ENCODE measurements around the gene MASP2.
"Not testable (repeated sequence)": the region's sequence is repeated elsewhere in the genome, so short reads cannot be mapped to it uniquely, and the experiment has no call there.

Gene MASP2

DNA sequence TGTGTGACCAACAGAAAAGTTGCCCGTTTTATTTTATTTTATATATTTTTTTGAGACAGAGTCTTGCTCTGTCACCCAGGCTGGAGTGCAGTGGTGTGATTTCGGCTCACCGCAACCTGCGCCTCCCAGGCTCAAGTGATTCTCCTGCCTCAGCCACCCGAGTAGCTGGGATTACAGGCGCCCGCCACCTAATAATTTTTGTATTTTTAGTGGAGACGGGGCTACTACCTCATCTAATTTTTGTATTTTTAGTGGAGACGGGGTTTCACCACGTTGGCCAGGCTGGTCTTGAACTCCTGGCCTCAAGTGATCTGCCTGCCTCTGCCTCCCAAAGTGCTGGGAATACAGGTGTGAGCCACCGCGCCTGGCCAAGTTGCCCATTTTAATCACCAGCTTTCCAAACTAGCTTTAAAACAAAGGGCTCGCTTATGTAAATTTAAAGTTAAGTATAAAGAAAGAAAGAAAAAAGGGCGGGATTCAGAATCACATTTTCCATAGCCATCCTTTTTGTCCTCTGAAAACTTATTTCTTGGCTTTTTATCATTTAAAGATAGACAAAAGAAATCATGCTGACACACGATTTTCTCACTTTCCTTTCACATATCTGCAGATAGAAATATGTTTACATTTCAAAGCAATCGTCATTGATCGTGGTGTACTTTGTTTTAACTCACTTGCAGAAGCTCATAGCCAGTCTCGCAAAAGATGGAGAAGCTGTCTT is 9.9 kb downstream of the MASP2 start:
- DNase-seq: not testable (repeated sequence)

DNA sequence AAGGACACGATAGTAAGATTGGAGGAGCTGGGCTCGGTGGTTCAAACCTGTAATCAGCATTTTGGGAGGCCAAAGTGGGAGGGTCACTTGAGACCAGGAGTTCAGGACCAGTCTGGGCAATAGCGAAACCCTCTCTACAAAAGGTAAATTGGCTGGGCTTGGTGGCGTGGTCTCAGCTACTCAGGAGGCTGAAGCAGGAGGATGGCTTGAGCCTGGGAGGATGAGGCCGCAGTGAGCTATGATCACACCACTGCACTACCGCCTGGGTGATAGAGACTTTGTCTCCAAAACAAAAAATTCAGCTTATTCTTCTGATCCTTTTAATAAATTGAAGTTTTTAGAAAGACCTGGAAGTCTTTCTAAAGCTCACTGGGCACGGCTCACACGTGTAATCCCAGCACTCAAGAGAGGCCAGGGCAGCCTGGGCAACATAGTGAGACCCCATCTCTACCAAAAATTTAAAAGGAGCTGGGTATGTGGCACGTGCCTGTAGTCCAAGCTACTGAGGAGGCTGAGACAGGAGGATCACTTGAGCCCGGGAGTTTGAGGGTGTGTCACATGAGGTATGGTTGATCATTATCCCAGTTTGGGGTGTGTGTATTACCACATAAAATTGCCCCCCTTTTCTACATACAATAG is 15.3 kb downstream of the MASP2 start:
- DNase-seq: no peak

DNA sequence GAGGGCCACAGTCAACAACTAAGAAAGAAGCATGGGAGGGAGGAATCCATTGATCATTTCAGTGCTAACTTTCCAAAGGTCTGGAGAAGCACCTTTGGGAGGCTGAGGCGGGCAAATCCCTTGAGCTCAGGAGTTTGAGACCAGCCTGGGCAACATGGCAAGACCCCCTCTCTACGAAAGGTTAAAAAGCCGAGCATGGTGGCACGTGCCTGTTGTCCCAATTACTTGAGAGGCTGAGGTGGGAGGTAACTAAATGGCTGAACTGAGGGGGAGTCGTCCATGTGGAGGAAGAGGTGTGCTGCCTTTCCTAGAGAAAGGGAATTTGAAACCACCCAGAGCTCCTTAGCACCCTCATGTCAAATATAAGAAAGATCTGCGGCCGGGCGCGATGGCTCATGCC is 16.2 kb downstream of the MASP2 start:
- no peak for DNase-seq

DNA sequence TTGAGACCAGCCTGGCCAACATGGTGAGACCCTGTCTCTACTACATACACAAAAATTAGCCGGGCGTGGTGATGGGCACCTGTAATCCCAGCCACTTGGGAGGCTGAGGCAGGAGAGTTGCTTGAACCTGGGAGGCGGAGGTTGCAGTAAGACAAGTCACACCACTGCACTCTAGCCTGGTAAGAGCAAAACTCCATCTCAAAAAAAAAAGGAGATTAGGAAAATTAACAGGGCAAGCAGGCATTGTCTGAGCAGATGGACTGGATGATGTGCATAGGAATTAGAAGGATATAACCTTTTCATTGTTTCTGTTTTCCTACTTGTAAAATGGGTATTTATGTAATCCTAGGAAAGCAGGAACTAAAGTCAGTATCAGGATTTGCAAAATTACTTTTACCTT is 19.0 kb downstream of the MASP2 start:
- DNase-seq: no peak

DNA sequence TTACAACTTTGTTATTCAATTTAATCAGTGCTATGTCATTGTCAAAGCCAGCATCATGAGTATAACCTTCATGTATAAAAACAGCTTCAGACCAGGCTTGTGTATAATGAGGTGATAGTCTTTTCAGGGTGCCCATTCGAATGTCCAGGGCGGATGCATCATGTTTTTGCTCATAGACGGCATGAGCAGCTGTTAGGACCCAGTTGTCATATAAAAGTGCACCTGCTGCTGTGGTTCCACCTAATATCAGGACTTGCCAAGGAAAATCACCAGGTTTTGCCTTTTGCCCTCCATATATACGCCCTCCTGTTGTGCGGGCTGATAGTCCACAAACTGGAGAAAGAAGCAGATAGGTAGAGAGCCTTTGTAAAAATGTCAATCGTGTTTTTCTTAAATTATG is 19.7 kb downstream of the MASP2 start:
- DNase-seq: no peak

DNA sequence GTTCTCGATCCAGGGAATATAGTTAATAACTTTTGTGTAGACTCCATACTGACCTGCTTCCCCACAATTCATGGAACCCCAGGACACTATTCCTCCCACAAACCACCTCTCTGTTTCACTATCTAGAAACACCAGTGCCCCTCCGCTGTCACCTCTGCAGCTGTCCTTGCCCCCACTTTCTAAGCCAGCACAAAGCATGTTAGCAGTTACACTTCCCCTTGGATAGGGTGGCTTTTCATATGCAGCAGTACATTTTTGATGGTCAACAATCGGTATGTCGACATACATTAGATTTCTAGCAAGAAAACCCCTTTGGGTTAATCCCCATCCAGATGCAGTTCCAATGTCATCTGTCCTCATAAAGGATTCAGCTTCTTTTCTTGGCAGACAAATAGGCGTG is 20.1 kb downstream of the MASP2 start:
- DNase-seq: no peak

DNA sequence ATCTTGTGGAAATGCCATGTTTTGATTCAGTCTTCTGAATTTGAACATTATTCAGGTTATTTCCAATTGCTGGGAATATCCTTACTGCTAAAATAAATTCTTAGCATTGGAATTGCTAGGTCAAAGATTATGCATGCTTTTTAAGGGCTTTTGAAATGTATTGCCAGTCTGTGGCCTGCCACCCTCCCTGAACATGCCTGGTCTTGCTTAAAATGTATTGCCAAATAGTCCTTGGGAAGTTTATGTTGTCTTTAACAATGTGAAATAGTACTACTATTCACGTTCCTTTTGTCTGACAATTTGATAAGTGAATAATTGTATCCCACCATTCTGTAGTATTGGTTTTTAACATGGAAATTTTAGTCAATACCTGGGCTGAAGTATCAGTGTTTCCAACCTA is 21.0 kb downstream of the MASP2 start:
- DNase-seq: no peak

DNA sequence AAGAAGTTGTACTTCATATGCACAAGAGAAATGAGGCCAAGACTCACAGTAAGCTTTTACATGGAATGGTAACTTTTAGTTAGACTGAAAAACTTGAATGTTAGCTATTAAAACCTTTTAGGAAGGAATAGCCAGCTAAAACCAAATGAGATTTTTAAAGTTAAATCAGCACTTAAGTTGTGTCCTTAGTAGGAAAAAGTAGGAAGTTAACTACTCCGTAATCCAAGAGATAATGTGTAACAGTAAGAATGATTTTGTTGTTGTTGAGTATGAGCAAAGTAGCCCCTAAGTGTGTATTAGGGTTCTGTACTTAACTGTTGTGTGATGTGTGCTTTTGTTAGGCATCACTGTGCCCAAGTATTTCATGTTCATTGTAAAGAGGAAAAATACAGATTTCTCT is 21.4 kb downstream of the MASP2 start:
- no peak for DNase-seq

DNA sequence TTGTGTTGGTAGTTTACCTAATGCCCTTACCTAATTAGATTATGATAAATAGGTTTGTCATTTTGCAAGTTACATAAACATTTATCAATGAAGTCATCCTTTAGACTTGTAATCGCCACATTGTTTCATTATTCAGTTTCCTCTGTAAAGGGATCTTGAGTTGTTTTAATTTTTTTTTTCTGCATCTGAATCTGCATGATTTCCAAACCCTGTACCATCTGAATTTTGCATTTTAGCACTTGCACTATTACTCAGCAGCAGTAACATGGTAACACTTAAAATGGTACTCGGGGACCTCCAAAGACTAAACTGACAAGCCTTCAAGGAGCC is 22.2 kb downstream of the MASP2 start:
- no peak for DNase-seq

DNA sequence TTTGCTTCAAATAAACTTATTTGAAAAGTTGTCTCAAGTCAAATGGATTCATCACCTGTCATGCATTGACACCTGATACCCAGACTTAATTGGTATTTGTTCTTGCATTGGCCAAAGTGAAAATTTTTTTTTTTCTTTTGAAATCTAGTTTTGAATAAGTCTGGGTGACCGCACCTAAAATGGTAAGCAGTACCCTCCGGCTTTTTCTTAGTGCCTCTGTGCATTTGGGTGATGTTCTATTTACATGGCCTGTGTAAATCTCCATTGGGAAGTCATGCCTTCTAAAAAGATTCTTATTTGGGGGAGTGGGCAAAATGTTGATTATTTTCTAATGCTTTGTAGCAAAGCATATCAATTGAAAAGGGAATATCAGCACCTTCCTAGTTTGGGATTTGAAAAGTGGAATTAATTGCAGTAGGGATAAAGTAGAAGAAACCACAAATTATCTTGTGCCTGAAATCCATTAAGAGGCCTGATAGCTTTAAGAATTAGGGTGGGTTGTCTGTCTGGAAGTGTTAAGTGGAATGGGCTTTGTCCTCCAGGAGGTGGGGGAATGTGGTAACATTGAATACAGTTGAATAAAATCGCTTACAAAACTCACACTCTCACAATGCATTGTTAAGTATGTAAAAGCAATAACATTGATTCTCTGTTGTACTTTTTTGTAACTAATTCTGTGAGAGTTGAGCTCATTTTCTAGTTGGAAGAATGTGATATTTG is 22.7 kb downstream of the MASP2 start:
- DNase-seq: no peak

DNA sequence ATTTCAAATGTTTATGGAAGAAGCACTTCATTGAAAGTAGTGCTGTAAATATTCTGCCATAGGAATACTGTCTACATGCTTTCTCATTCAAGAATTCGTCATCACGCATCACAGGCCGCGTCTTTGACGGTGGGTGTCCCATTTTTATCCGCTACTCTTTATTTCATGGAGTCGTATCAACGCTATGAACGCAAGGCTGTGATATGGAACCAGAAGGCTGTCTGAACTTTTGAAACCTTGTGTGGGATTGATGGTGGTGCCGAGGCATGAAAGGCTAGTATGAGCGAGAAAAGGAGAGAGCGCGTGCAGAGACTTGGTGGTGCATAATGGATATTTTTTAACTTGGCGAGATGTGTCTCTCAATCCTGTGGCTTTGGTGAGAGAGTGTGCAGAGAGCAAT is 23.8 kb downstream of the MASP2 start:
- no peak for DNase-seq

DNA sequence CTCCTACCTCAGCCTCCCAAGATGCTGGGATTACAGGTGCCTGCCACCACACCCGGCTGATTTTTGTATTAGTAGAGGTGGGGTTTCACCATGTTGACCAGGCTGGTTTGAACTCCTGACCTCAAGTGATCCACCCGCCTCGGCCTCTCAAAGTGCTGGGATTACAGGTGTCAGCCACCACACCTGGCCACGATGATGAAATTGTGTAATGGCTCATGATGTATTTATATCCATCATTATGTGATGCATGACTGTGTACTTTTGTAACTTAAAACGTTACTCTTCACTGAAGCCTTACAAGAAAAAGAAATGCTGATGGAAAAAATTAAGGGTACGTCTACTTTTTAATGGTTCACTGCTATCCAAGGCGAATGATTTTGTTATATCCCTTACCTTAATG is 27.1 kb downstream of the MASP2 start:
- DNase-seq: no peak

DNA sequence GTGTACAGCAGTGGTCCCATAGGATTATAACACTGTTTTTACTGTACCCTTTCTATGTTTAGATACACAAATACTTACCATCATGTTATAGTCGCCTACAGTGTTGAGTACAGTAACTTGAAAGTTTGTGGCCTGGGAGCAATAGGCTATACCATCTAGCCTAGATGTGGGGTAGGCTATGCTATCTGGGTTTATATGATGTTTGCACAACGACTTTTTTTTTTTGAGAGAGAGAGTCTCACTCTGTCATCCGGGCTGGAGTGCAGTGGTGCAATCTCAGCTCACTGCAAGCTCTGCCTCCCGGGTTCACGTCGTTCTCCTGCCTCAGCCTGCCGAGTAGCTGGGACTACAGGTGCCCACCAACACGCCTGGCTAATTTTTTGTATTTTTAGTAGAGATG is 27.7 kb downstream of the MASP2 start:
- not testable (repeated sequence) for DNase-seq

DNA sequence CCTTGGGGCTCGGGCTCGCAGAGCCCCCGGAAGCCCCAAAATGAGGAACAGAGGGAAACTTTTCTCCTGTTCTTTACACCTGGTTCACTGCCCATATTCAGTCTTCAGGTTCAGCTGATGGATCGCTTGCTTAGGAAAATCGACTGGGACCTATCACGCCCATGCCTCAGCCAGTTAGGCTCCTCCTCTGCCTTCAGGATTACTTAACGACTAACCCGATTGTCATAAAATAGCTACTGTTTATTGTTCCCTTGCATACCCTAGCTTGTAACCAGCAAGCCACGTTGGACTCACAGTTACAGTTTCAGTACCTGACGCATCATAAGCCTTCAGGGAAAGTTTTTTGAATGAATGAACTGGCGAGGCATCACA is 33.9 kb downstream of the MASP2 start:
- no peak for DNase-seq

DNA sequence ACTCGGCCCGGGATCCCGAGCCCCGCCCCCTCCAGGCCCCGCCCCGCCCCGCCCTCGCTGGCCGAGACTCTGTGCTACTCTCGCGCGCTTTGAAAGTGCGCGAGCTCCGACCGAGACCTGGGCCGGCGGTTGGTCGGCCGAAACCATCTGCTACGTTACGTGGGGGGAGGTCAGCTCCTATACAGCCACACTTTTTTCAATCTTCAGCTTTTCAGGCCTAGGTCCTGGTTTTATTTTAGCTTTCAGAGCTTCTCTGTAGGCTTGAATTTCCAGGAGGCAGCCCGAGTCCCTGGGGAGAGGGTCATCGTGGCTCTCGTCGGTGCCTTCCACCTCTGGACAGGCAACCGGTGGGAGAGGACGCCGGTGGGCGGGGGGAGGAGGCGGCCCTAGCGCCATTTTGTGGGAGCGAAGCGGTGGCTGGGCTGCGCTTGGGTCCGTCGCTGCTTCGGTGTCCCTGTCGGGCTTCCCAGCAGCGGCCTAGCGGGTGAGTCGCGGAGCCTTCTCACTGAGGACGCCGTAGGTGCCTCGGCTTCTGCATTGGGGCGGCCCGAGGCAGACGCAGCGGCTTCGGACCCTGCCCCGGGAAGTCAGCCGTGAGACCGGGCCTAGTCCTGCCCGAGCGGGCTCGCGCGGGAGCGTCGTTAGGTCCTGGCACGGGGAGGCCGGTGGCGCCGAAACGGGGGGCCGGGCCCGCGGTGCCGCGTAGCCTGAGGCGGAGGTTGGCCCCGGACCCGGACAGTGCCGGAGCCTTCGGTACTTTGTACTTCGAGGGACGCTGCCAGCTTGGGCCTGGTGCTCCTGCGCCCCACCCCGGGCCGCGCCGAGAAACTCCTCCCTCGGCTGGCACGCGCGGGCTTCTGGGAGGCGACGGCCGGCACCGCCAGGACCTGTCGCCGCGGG is 34.5 kb downstream of the MASP2 start, which contains the start of gene TARDBP:
Gene TARDBP (plus strand): TSS at position 395 of the 900 bp plus-strand sequence. CDS start 1,074 bp downstream, outside the sequence.
- DNase-seq: peak; percentile 93

DNA sequence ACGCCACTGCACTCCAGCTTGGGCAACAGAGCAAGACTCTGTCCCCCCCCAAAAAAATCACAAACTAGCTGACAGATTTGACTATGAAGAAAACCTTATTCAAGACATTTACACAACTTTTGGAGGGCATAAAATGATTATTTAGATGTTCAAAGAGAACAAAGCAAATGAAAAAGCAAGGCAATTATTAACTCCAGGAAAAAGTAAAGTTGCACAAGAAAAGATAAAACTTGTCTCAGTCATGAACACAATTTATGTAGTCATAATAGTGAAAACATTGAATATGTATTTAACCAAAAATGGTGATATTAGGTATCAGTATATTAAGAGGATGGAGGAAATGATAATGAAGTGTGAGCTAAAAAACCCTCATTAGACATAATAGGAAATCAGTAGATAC is 46.5 kb downstream of the MASP2 start:
- DNase-seq: no peak

DNA sequence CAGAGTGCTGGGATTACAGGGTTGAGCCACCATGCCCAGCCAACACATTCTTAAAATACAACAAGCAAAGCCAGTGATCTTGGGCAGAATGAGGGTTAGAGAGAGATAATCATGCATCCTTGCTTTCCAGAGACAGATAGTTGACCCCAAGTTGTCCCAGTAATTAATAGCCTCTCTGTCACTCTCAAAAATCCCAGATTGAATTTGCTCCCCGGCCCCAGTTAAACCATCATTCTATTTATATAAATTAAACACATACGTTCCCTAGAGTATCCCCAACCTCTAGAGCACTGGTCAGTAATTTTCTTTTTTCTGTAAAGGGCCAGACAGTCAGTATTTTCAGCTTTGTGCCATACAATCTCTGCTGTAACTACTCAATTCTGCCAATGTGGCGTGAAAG is 50.9 kb downstream of the MASP2 start:
- no peak for DNase-seq

DNA sequence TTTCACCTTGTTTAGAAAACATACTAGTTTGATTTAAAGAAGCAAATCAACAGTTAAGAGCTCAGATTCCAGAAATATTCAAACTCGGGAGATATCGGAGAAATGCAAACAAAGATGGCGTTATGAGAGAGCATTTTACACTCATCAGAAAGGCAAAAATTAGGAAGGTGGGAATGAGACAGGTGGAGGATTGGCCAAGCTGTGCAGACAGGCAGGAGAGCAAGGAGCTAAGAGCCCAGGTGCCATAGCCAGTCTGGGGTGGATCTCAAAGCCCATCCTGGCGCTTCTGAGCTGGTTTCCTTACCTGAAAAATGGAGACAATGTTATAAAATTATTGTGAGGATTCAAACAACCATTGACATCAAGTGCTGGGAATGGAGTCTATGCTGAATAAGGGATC is 54.2 kb downstream of the MASP2 start:
- no peak for DNase-seq

DNA sequence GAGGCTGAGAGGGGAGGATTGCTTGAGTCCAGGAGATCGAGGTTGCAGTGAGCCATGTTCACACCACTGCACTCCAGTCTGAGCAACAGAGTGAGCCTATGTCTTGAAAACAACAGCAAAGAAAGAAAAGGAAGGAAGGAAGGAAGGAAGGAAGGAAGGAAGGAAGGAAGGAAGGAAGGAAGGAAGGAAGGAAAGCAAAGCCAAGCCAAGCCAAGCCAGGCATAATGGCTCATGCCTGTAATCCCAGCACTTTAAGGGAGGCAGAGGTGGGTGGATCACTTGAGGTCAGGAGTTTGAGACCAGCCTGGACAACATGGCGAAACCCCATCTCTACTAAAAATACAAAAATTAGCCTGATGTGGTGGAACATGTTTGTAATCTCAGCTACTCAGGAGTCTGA is 55.0 kb downstream of the MASP2 start:
- DNase-seq: not testable (repeated sequence)

DNA sequence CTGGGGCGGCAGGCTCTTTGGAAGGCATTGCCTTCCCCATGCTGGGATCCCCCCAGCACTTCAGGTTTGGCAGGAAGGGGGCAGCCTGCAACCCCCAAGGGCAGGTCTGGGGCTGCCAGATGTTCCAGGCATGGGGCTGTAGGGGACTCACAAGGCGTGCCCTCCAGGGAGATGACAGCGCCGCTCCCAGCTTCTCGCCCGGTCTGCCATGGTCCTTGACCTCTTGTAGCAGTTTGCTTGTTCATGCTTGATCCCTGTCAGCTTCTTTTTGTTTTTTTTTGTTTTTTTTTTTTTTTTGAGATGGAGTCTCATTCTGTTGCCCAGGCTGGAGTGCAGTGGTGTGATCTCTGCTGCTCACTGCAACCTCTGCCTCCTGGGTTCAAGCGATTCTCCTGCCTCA is 56.2 kb downstream of the MASP2 start:
- no peak for DNase-seq

DNA sequence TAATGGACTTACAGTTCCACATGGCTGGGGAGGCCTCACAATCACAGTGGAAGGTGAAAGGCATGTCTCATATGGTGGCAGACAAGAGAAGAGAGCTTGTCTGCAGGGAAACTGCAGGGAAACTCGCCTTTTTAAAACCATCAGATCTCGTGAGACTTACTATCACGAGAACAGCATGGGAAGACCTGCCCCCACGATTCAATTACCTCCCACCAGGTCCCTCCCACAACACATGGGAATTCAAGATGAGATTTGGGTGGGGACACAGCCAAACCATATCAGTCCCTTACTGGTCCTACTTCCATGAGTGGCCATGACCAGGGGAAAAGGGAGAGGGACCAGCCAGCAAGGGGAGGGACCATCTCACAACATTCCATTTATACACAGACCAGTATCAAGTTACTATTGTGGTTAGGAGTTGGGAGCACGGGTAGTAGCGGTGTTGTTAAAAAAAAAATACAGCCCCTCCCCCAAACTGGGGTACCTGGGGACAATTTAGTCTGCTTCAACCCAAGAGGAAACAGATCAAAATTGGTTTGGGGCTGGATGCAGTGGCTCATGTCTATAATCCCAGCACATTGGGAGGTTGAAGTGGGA is 57.0 kb downstream of the MASP2 start:
- DNase-seq: not testable (repeated sequence)

DNA sequence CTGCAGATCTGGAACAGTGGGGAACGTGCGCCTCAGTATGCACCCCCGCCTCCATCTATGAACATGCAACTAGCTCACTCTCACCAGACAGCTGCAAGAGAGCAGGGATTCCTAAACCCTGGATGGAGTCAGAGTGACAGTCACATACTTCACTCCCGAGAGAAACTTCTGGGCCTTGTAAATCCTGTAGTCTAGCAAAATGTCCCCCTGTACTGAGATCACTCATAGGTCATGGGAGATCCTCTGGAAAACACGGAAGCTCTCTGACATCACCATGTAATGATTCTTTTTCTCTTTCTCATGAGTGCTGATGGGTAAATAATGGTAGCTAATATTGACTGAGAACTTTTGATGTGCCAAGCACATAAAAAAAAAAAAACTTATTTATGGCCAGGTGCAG is 57.9 kb downstream of the MASP2 start:
- DNase-seq: no peak

All from activated CD4-positive, alpha-beta T cell treated with anti-CD3 and anti-CD28 coated beads for 48 hours (primary cell).